Adrenal gland (tissue), 5 donors: ENCODE results near the gene ACTR5.

Experiments used
- CTCF ChIP-seq, 6 experiments: fragments of 450-650 bp in 4 of 6; fragments of 200-600 bp in 2 of 6; sonication (generic) in 1 of 6; IDR thresholded peaks; 1 replicate in 5 of 6; 2 replicates in 1 of 6; pipeline versions ENCODE4 v1.5.1 to v1.8.0; 2016 to 2021; ENCODE audit warnings: antibody characterized with exemption in 6 of 6, mild to moderate bottlenecking in 2 of 6, moderate library complexity in 1 of 6
- POLR2A ChIP-seq, 2 donors: fragments of 450-650 bp; IDR thresholded peaks; one replicate each; pipeline ENCODE4 v1.6.1; 2017; ENCODE audit warnings: antibody characterized with exemption in 2 of 2, mild to moderate bottlenecking in 2 of 2, moderate library complexity in 1 of 2
- donor health status: DM: no; HTN: no; CAD: no.

DNA sequence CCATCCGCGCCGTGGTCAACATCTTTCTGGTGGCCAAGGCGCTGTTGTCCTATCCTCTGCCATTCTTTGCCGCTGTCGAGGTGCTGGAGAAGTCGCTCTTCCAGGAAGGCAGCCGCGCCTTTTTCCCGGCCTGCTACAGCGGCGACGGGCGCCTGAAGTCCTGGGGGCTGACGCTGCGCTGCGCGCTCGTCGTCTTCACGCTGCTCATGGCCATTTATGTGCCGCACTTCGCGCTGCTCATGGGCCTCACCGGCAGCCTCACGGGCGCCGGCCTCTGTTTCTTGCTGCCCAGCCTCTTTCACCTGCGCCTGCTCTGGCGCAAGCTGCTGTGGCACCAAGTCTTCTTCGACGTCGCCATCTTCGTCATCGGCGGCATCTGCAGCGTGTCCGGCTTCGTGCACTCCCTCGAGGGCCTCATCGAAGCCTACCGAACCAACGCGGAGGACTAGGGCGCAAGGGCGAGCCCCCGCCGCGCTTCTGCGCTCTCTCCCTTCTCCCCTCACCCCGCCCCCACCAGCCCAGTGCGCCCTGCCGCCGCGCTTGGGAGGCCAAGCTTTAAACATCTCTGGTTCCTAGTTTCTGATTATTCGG is 20.0 kb upstream of the ACTR5 start:
- TF ChIP-seq CTCF (IDR thresholded peaks at IDR 0.05) (no peak), POLR2A (IDR thresholded peaks at IDR 0.05) (no peak)
